H1 (cell line): Measurements from ENCODE around the gene LAMP5. TPM values are rescaled to one million over a fixed set of nuclear protein-coding genes. Genes with fewer than 3 reads are reported as not detected.

ENCODE experiments used
- HDAC6 ChIP-seq: IDR thresholded peaks from one replicate; pipeline ENCODE4 v1.7.1; 2012; ENCODE audit warnings: low read depth, mild to moderate bottlenecking, inconsistent platforms, low read length, moderate library complexity
- polyA plus RNA-seq, 7 experiments: library from polyadenylated mRNA; depleted of rRNA in 3 of 7; stranded (reverse) in 5 of 7; unstranded in 2 of 7; fragments of >200 nt in 5 of 7; fragments of 200-250 nt in 2 of 7; gene quantifications; 1 replicate in 5 of 7; 2 replicates in 1 of 7; 4 replicates in 1 of 7; pipeline versions ENCODE4 v1.2.1 to v1.2.3, GENCODE V29; 2011 to 2013; ENCODE audit warnings: missing spikeins in 2 of 7, mixed read lengths in 2 of 7
- total RNA-seq: library from RNA; stranded (reverse); fragmentation: NEBNext Ultra II Directional; extraction: Animal tissue kit (Norgen Biotek cat#: 25700); gene quantifications from 2 replicates; pipeline ENCODE4 v1.2.1, GENCODE V29; 2021
- TF ChIP-seq, protein P1 (sequence below): fragments of 300-600 bp; sonication (generic); IDR thresholded peaks from 2 replicates; pipeline ENCODE4 v1.7.1; 2012; ENCODE audit warnings: low read length, moderate library complexity, mild to moderate bottlenecking, inconsistent platforms; ENCODE audit not compliant: insufficient replicate concordance

LAMP5 gene
- total and polyA plus RNA-seq, 2 of the 8 experiments (the other 6 are each of a cell fraction or from before 2014, with no cell fraction given): 0.22 to 1.9 TPM

DNA sequence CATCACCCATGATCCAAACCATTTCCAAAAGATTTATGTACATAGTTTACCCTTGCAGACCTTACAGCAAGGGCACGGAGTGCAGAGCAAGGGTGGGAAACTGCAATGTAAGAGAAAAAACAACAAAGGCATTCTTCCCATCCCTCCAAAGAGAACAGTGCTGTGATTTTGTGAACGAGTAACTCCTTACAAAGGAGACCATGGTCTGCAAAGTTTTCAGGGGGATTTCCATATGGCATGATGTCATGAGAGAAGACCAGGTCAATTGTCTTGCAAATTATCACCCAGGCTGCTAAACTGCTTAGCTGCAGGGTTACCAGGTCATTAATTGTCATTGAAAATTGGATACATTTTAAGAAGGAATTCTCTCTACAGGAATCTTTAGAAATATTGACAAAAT is 58.3 kb downstream of the LAMP5 start (continued):
- TF ChIP-seq, protein P1, sequence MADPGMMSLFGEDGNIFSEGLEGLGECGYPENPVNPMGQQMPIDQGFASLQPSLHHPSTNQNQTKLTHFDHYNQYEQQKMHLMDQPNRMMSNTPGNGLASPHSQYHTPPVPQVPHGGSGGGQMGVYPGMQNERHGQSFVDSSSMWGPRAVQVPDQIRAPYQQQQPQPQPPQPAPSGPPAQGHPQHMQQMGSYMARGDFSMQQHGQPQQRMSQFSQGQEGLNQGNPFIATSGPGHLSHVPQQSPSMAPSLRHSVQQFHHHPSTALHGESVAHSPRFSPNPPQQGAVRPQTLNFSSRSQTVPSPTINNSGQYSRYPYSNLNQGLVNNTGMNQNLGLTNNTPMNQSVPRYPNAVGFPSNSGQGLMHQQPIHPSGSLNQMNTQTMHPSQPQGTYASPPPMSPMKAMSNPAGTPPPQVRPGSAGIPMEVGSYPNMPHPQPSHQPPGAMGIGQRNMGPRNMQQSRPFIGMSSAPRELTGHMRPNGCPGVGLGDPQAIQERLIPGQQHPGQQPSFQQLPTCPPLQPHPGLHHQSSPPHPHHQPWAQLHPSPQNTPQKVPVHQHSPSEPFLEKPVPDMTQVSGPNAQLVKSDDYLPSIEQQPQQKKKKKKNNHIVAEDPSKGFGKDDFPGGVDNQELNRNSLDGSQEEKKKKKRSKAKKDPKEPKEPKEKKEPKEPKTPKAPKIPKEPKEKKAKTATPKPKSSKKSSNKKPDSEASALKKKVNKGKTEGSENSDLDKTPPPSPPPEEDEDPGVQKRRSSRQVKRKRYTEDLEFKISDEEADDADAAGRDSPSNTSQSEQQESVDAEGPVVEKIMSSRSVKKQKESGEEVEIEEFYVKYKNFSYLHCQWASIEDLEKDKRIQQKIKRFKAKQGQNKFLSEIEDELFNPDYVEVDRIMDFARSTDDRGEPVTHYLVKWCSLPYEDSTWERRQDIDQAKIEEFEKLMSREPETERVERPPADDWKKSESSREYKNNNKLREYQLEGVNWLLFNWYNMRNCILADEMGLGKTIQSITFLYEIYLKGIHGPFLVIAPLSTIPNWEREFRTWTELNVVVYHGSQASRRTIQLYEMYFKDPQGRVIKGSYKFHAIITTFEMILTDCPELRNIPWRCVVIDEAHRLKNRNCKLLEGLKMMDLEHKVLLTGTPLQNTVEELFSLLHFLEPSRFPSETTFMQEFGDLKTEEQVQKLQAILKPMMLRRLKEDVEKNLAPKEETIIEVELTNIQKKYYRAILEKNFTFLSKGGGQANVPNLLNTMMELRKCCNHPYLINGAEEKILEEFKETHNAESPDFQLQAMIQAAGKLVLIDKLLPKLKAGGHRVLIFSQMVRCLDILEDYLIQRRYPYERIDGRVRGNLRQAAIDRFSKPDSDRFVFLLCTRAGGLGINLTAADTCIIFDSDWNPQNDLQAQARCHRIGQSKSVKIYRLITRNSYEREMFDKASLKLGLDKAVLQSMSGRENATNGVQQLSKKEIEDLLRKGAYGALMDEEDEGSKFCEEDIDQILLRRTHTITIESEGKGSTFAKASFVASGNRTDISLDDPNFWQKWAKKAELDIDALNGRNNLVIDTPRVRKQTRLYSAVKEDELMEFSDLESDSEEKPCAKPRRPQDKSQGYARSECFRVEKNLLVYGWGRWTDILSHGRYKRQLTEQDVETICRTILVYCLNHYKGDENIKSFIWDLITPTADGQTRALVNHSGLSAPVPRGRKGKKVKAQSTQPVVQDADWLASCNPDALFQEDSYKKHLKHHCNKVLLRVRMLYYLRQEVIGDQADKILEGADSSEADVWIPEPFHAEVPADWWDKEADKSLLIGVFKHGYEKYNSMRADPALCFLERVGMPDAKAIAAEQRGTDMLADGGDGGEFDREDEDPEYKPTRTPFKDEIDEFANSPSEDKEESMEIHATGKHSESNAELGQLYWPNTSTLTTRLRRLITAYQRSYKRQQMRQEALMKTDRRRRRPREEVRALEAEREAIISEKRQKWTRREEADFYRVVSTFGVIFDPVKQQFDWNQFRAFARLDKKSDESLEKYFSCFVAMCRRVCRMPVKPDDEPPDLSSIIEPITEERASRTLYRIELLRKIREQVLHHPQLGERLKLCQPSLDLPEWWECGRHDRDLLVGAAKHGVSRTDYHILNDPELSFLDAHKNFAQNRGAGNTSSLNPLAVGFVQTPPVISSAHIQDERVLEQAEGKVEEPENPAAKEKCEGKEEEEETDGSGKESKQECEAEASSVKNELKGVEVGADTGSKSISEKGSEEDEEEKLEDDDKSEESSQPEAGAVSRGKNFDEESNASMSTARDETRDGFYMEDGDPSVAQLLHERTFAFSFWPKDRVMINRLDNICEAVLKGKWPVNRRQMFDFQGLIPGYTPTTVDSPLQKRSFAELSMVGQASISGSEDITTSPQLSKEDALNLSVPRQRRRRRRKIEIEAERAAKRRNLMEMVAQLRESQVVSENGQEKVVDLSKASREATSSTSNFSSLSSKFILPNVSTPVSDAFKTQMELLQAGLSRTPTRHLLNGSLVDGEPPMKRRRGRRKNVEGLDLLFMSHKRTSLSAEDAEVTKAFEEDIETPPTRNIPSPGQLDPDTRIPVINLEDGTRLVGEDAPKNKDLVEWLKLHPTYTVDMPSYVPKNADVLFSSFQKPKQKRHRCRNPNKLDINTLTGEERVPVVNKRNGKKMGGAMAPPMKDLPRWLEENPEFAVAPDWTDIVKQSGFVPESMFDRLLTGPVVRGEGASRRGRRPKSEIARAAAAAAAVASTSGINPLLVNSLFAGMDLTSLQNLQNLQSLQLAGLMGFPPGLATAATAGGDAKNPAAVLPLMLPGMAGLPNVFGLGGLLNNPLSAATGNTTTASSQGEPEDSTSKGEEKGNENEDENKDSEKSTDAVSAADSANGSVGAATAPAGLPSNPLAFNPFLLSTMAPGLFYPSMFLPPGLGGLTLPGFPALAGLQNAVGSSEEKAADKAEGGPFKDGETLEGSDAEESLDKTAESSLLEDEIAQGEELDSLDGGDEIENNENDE: peak; percentile 95
- no peak for TF ChIP-seq HDAC6
